SH-SY5Y (cell line): Measurements from ENCODE around the gene NFIA.

Experiments used
- GATA2 ChIP-seq: IDR thresholded peaks from 2 replicates; pipeline ENCODE4 v1.6.1; 2011; ENCODE audit warnings: mild to moderate bottlenecking, low read depth, low read length
- GATA3 ChIP-seq: IDR thresholded peaks from 2 replicates; pipeline ENCODE4 v1.6.1; 2011; ENCODE audit warnings: low read depth, mild to moderate bottlenecking, low read length, moderate library complexity

- TF ChIP-seq GATA2 (no peak), GATA3 (no peak)
These were observed 3.0 kb downstream of the NFIA start for GRCh38 chr1:61085206-61085982.
